Measurements from ENCODE around the gene TMEM39B.
"Not testable (repeated sequence)": the region's sequence is repeated elsewhere in the genome, so short reads cannot be mapped to it uniquely, and the experiment has no call there.

TMEM39B gene

GRCh38 chr1:32068957-32069588 lies 3.7 kb upstream of the TMEM39B start:
- DNase-seq (ENCODE audit: low read depth in 2 of 3, low spot score in 2 of 3): no peak

DNA sequence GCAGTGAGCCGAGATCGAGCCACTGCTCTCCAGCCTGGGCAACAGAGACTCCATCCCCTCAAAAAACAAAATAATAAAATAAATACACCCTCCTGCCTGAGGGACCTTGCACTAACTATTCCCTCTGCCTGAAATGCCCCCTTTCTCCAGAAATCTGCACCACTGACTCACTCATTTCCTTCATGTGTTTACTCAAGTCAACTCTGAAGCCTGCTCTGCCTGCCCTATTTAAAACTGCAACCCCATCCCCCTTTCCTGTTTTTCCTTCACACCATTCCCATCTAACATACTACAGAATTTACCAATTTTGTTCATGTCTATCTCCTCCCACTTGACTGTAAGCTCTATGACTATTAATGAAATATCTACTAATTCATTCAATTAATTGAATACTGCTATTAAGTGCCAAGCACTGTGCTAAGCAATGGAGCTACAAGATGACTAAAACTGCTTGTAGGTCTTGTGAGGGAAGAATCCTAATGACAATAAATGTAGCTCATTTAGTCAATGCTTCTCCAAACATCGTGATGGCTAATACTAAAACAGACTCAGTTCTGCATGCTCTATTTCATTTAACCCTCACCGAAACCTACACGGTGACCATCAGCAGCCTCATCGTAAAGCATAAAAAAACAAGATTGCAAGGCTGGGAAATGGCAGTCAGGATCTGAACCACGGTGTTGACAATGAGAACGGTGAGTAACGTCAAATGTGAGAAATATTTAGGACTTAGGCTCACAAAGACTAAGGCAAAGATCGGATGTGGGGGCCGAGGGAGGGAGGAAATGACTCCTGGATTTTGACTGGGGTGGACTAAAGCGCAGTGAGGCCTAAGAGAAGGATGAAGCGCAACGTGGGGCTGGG lies 749 bp upstream of the TMEM39B start:
- no peak for DNase-seq (ENCODE audit: low read depth in 2 of 3, low spot score in 2 of 3)

DNA sequence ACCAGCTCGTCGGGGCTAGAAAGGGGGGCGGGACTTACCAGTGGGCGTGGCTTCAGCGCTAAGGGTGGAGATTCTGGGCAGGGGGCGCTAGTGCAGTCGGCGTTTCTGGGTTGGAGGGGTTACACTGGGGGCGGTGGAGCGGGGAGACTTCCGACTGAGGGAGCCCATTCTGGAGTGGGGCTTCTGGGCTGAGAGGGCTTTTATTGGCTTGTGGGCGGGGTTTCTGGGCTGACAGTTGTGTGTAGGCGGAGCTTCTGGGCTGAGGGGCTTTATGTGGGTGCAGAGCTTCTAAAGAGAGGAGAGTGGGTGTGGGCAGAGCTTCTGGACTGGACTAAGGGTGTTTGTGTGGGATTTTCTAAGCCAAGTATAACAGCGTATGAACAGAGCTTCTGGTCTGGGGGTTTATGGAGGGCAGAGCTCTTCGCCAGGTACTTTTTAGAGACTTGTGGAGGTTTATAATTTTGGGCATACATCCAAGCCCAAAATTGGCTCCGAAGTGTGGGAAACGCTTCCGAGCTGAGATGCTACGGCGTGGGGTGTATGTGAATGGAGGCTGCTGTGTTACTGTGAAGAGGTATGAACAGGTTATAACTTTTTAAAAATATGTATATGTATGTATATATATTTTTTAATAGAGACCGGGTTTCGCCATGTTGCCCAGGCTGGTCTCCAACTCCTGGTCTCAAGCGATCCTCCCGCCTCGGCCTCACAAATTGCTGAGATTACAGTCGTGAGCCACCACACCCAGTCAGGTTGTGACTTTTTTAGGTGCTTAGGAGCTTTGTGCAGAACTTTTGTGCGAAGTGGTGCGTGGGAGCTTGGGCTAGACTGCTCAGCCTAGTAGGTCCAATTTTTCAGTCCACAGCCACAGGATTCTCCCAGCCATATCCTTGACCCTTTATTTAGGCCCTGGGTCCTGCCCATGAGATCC lies 825 bp downstream of the TMEM39B start:
- peak in 1 of 3 experiments; percentile 77 for DNase-seq (ENCODE audit: low read depth in 2 of 3, low spot score in 2 of 3)

DNA sequence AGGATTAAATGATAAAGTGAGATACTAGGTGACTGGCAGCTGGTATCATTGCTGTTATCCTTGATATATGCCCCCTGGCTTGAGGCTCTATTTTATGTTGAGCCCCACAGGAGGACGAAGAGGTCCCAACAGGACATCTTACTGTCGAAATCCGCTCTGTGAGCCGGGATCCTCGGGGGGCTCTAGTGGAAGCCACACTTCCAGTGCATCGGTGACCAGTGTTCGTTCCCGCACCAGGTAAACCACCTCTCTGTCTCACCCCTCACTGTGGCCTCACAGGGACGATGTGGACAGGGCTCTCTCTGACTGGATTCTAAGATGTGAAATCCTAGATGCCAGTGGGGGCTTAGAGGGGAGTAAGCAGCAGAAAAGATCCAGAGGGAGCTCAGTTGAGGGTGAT lies 2.1 kb downstream of the TMEM39B start:
- no peak for DNase-seq (ENCODE audit: low read depth in 2 of 3, low spot score in 2 of 3)

- no peak for DNase-seq (ENCODE audit: low read depth in 2 of 3, low spot score in 2 of 3)
Observed at GRCh38 chr1:32077451-32077850, 4.7 kb downstream of the TMEM39B start.

DNA sequence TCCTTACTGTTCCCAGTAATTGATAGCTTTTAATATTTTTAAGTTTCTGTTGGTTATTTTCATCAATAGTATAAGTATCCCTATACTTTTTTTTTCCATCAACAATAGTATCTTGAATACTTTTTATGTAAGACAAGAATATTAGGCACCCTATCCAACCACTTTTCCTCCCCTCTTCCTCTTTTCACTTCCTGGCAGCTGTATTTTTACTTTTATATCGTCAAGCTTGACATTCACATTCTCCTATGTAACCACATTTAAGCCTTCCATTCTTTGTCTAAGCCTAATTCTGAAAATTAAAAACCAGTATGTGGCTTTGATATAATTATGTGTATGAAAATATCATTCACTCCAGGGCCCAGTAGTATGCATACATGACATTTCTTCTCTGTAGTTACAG lies 9.3 kb downstream of the TMEM39B start:
- DNase-seq (ENCODE audit: low read depth in 2 of 3, low spot score in 2 of 3): no peak

DNA sequence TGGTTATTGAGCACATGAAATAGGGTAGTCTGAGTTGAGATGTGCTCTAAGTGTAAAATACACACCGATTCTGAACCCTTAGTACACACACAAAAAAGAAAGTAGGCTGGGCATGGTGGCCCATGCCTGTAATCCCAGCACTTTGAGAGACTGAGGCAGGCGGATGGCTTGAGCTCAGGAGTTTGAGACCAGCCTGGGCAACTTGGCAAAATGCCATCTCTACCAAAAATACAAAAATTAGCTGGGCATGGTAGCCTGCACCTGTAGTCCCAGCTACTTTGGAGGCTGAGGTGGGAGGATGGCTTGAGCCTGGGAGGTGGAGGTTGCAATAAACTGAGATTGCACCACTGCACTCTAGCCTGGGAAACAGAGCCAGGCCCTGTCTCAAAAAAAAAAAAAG lies 13.6 kb downstream of the TMEM39B start:
- DNase-seq (ENCODE audit: low read depth in 2 of 3, low spot score in 2 of 3): not testable (repeated sequence)

DNA sequence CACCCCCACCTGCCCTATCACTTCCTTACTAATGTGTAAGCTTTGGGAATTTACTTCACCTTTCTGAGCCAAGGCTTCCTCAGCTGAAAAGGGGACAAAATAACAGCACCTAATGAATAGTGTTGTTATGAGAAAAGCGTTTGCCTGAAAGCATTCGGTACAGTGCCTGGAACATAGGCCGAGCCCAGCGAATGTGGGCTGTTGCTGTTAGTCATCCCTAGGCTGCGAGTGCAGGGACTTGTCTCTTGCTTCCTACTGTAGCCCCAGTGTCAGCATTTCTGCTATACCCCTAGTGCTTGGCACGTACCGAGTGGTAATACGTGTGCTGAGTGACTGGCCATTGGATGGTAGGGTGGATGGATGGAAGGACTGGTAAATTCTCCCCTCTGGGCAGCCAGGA lies 18.4 kb downstream of the TMEM39B start:
- no peak for DNase-seq (ENCODE audit: low read depth in 2 of 3, low spot score in 2 of 3)

- DNase-seq (ENCODE audit: low read depth in 2 of 3, low spot score in 2 of 3): no peak
Observed at GRCh38 chr1:32091591-32091990, 18.9 kb downstream of the TMEM39B start.

DNA sequence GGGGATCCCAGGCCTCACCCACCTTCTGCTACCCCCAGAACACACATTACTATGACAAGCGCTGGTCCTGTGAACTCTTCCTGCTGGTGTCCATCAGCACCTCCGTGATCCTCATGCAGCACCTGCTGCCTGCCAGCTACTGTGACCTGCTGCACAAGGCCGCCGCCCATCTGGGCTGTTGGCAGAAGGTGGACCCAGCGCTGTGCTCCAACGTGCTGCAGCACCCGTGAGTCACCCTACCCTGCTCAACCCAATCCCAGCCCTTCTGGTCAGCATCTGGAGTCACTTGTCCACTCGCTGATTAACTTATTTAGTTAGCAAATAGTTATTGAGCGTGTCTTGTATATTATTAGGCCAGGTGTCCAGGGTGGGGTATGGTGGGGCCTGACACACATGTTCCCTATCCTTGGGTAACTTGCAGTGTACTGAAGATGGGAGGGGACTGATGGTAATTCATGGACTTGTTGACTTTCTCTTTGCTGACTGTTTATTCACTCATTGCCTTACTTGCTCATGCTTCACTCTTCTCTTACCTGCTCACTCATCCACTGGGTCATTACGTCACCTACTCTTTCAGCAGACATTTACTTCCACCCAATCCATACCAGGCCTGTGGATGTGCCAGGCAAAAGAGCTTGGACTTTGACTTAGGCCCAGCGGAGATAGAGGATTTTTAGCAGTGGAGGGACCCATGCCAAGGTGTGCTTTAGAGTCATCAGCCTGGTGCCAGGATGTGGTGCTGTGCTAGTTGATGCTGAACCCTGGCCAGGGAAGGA lies 22.2 kb downstream of the TMEM39B start:
- DNase-seq (ENCODE audit: low read depth in 2 of 3, low spot score in 2 of 3): no peak

GRCh38 chr1:32099426-32099825 lies 26.7 kb downstream of the TMEM39B start:
- DNase-seq (ENCODE audit: low read depth in 2 of 3, low spot score in 2 of 3): no peak

DNA sequence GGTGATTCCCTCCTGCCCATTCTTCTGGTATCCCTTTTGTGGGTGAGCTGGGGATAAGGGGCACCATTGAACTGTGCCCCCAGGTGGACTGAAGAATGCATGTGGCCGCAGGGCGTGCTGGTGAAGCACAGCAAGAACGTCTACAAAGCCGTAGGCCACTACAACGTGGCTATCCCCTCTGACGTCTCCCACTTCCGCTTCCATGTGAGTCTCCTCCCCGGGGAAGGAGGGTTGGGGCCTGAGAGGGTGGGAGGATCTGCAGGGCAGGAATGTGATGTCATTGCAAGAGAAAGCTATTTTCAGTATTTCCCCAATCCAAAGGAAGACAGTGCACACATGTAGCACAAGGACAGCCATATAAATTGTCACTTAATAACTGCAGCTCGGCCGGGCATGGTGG lies 27.6 kb downstream of the TMEM39B start:
- DNase-seq (ENCODE audit: low read depth in 2 of 3, low spot score in 2 of 3): no peak

DNA sequence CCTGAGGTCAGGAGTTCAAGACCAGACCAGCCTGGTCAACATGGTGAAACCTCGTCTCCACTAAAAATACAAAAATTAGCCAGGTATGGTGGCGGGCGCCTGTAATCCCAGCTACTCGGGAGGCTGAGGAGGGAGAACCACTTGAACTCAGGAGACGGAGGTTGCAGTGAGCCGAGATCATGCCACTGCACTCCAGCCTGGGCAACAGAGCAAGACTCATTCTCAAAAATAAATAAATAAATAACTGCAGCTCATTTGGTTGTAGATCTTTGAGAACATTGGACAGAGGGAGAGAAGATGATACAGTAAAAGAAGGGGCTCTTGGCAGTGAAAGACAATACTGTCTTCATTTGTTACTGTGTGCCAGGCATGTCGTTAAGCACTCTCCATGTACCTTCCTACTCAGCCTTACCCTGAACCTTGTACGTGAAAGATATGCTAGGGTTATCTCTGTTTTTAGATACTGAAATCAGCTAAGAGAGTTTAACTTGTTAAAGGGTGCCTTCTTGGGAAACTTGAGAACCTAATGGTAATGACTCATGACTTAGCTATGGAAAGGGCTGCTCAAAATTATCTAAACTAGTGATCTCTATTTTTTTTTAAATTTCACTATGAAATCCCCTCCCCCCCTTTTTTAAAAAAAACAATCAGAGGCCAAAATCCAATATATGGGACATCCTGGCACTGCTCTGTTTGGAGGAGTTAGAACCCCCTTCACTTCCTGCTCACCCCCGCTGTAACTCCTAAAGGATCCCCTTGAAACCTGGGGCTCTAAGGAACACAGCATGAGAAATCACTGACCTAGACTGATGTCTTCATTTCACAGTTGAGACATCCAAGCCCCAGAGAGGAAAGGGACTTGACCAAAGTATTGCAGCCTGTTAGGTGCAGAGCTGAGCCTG lies 28.3 kb downstream of the TMEM39B start:
- no peak for DNase-seq (ENCODE audit: low read depth in 2 of 3, low spot score in 2 of 3)

- DNase-seq (ENCODE audit: low read depth in 2 of 3, low spot score in 2 of 3): no peak
Observed at GRCh38 chr1:32104127-32104526, 31.4 kb downstream of the TMEM39B start.

GRCh38 chr1:32105338-32105737 lies 32.6 kb downstream of the TMEM39B start:
- DNase-seq (ENCODE audit: low read depth in 2 of 3, low spot score in 2 of 3): no peak

DNA sequence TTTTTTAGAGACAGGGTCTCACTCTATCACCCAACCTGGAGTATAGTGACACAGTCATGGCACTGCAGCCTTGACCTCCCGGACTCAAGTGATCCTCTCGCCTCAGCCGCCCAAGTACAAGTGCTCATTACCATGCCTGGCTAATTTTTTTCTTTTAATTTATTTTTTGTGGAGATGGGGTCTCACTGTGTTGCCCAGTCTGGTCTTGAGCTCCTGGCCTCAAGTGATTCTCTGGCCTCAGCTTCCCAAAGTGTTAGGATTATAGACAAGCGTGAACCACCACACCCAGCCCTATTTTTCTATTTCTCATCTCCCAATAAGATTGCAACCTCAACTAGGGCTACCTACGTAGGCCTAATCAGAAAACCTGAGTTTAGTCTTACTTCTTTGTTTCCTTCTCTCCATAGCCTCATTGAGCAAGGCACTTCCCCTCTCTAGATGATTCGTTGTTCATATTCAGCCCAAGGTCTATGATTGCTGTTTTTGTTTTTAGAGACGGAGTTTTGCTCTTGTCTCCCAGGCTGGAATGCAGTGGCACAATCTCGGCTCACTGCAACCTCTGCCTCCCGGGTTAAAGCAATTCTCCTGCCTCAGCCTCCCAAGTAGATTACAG lies 34.0 kb downstream of the TMEM39B start:
- no peak for DNase-seq (ENCODE audit: low read depth in 2 of 3, low spot score in 2 of 3)

DNA sequence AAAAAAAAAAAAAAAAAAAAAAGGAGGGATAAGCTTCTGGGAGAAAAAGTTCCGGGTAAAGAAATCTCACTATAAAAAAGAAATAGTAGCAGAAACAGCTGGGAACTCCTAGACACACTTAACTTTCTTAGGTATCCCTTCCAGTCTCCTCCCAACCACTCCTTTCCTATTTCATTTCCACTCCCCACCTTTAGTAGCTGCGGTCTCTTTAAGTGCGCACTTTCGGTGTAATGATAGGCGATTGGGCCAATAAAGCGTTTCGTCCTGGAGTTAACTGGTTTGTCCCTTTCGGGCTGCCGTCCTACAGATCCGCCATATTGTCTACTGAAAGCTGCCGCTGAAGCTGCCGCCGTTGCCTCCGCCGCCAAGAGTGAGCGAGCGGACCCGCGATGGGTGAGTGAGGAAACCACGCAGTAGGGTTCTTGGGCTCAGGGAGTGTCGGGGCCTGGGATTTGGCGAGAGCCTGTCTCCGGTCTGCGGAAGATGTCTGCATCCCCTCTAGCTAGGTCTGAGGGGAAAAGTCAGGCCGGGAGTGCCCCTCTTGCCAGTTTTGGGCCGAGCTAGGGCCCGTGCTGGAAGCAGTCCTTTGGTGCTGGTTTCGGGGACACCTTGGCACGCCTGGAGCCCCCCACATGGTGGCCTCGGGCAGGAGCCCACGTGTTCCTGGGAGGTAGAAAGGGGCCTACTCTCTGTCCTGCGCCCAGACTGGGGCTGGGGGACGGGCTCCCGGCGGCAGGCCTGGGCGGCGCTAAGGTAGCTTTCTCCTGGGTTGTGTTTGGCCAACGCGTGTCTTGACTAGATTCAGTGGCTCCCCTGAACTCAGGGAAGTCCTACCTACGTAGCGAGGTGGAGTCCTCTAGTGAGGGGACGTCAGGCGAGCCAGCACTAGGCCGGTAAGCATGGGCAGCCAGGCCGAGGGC lies 35.3 kb downstream of the TMEM39B start, which contains the start of gene KPNA6:
TSS of gene KPNA6 (plus strand) at position 315 of the 920 bp plus-strand sequence. CDS start at position 390, 75 bp downstream.
- peak; percentile 64 to 72 (median 67) for DNase-seq (ENCODE audit: low read depth in 2 of 3, low spot score in 2 of 3)

DNA sequence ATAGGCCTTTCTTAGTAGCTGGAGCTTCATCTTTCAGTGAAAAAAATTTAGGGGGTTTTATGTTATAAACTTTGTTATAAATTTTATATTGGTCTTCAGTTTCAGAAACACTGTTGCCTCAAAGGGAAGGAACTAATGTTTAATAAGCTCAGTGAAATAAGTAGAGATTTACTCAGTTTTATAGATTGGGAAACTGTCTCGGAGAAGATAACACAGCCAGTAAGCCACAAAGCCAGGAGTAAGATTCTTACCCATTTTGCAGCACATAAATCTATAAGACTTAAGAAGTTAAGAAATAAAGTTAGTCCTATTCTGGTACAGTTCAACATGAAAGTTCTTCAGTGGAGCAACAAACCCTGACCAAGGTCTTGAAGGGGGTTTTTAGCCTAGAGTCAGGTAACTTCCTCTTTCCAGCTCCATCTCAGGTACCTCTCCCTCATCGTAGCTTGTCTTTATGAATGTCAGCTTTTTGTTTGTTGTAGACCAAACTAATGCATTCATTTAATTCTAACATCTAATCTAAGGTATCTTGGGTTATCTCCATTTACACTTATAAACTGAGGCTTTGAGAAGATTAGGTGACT lies 38.4 kb downstream of the TMEM39B start:
- DNase-seq (ENCODE audit: low read depth in 2 of 3, low spot score in 2 of 3): no peak
